Measurements from ENCODE around the gene NXPE4.
"Not testable (repeated sequence)": the region's sequence is repeated elsewhere in the genome, so short reads cannot be mapped to it uniquely, and the experiment has no call there.

GRCh38 chr11:114608605-114609004 lies 13.0 kb upstream of the NXPE4 start:
- not testable (repeated sequence) for TF ChIP-seq TAF1 (IDR thresholded peaks at IDR 0.05; ENCODE audit: borderline replicate concordance, low read depth, low read length); POLR2AphosphoS5 (IDR thresholded peaks at IDR 0.05; ENCODE audit: low read depth, low read length); POLR2A (IDR thresholded peaks at IDR 0.05; ENCODE audit: low read depth, low read length)
